K562 (cell line): Measurements from ENCODE around the gene PRELID3B. TPM values are rescaled to one million over a fixed set of nuclear protein-coding genes. Genes with fewer than 3 reads are reported as not detected.

Experiments used
- ARID1B ChIP-seq: fragments of 450-650 bp; IDR thresholded peaks from 2 replicates; pipeline ENCODE4 v1.6.1; 2016; ENCODE audit warnings: antibody characterized with exemption, mild to moderate bottlenecking, inconsistent platforms
- ATF7 ChIP-seq: fragments of 450-650 bp; IDR thresholded peaks from 2 replicates; pipeline ENCODE4 v1.7.1; 2014; ENCODE audit warnings: mild to moderate bottlenecking, moderate library complexity
- GATAD2A ChIP-seq: fragments of 450-650 bp; IDR thresholded peaks from 2 replicates; pipeline ENCODE4 v1.6.1; 2017
- HMBOX1 ChIP-seq: sonication (generic); IDR thresholded peaks from 2 replicates; pipeline ENCODE4 v1.6.1; 2016
- HNRNPLL ChIP-seq: fragments of 200-400 bp; formaldehyde crosslinking; IDR thresholded peaks from 2 replicates; pipeline ENCODE4 v1.6.1; 2017; ENCODE audit warnings: low read length, low read depth, mild to moderate bottlenecking; ENCODE audit not compliant: poor library complexity, severe bottlenecking
- KLF16 ChIP-seq: IDR thresholded peaks from 2 replicates; pipeline ENCODE4 v1.6.1; 2016; ENCODE audit warnings: antibody characterized with exemption
- MEIS2 ChIP-seq: fragments of 450-650 bp; IDR thresholded peaks from 2 replicates; pipeline ENCODE4 v1.6.1; 2014; ENCODE audit warnings: mild to moderate bottlenecking; ENCODE audit not compliant: partially characterized antibody
- NR1H2 ChIP-seq: sonication (generic); formaldehyde crosslinking; IDR thresholded peaks from 2 replicates; pipeline ENCODE4 v1.4.0; 2020; ENCODE audit warnings: mild to moderate bottlenecking, missing genetic modification reagents
- PRPF4 ChIP-seq: fragments of 200-400 bp; formaldehyde crosslinking; IDR thresholded peaks from one replicate; pipeline ENCODE4 v1.6.1; 2017; ENCODE audit warnings: low read length, low read depth, mild to moderate bottlenecking; ENCODE audit not compliant: insufficient read depth, poor library complexity, severe bottlenecking
- RBM22 ChIP-seq: fragments of 200-400 bp; formaldehyde crosslinking; IDR thresholded peaks from 2 replicates; pipeline ENCODE4 v1.6.1; 2018; ENCODE audit warnings: low read length, low read depth; ENCODE audit not compliant: poor library complexity, severe bottlenecking
- RUNX1 ChIP-seq: sonication (generic); IDR thresholded peaks from 2 replicates; pipeline ENCODE4 v1.6.1; 2016; ENCODE audit warnings: antibody characterized with exemption, low read depth
- TRIM28 ChIP-seq: fragments of 450-650 bp; IDR thresholded peaks from 2 replicates; pipeline ENCODE4 v1.6.1; 2017
- ZBTB40 ChIP-seq, 2 experiments: fragments of 450-650 bp in 1 of 2; sonication (generic) in 1 of 2; formaldehyde crosslinking in 1 of 2; IDR thresholded peaks; 2 replicates each; pipeline versions ENCODE4 v1.7.1 to v1.9.0; 2016 to 2022; ENCODE audit warnings: inconsistent platforms in 1 of 2, mild to moderate bottlenecking in 1 of 2, missing genetic modification reagents in 1 of 2
- ZBTB8A ChIP-seq: fragments of 450-650 bp; IDR thresholded peaks from 2 replicates; pipeline ENCODE4 v1.6.1; 2018; ENCODE audit warnings: mild to moderate bottlenecking, moderate library complexity; ENCODE audit not compliant: partially characterized antibody
- ZNF121 ChIP-seq: sonication (generic); formaldehyde crosslinking; conservative IDR thresholded peaks from 2 replicates; pipeline ENCODE4 v1.8.0; 2022; ENCODE audit warnings: missing genetic modification reagents
- ZNF280A ChIP-seq: fragments of 450-650 bp; IDR thresholded peaks from 2 replicates; pipeline ENCODE4 v1.6.1; 2018; ENCODE audit warnings: mild to moderate bottlenecking, low read depth; ENCODE audit not compliant: partially characterized antibody
- ZNF717 ChIP-seq: fragments of 250-450 bp; sonication (Bioruptor Pico); IDR thresholded peaks from 2 replicates; pipeline ENCODE4 v1.5.0; 2021
- ZZZ3 ChIP-seq: fragments of 450-650 bp; IDR thresholded peaks from 2 replicates; pipeline ENCODE4 v1.6.1; 2016; ENCODE audit warnings: antibody characterized with exemption, mild to moderate bottlenecking, moderate library complexity
- polyA plus RNA-seq, 8 experiments: library from polyadenylated mRNA; depleted of rRNA in 4 of 8; stranded (reverse) in 5 of 8; unstranded in 3 of 8; fragments of >200 nt; fragmentation: Nextera tagmentation in 2 of 8; fragmentation: Illumina TruSeq in 1 of 8; extraction: Ambion mirVana in 2 of 8; extraction: Trizol in 1 of 8; gene quantifications; 2 replicates each; pipeline versions ENCODE4 v1.2.1 to v1.2.3, GENCODE V29; 2011 to 2014; ENCODE audit warnings: inconsistent platforms in 1 of 8, missing spikeins in 1 of 8
- total RNA-seq, 7 experiments: library from RNA; depleted of rRNA in 6 of 7; stranded (reverse); fragments of >200 nt in 6 of 7; fragmentation: Illumina TruSeq in 2 of 7; extraction: Trizol in 2 of 7; gene quantifications; 2 replicates each; pipeline versions ENCODE4 v1.2.1 to v1.2.3, GENCODE V29; 2011 to 2021; ENCODE audit warnings: low replicate concordance in 1 of 7

PRELID3B gene
- total and polyA plus RNA-seq, 9 of the 15 experiments (the other 6 are each of a cell fraction or from before 2014, with no cell fraction given), result 77.0 to 186 (median 101) TPM

- TF ChIP-seq ZBTB40 (IDR thresholded peaks at IDR 0.05) (peak; percentile 46; the same call in 1 of the 2 replicates), ZBTB40 (CRISPR knock-in tag; IDR thresholded peaks at IDR 0.05) (no peak), TRIM28 (peak; percentile 68; the same call in 1 of the 2 replicates), ZNF280A (no peak), ATF7 (peak; percentile 42; the same call in 1 of the 2 replicates), ZNF717 (CRISPR knock-in tag) (no peak), MEIS2 (peak; percentile 94), PRPF4 (no peak), ZZZ3 (no peak), HNRNPLL (no peak), NR1H2 (CRISPR knock-in tag) (no peak), HMBOX1 (peak; percentile 81; the same call in 1 of the 2 replicates), ARID1B (peak; percentile 99), KLF16 (peak; percentile 96), ZNF121 (no peak), RBM22 (no peak), RUNX1 (no peak), GATAD2A (no peak), ZBTB8A (no peak)
Observed at GRCh38 chr20:59020938-59021551, 21.5 kb downstream of the PRELID3B start (continued).
